OCI-LY7 (cell line): ENCODE measurements around the gene ACTN2.

Experiments
- EZH2phosphoT487 ChIP-seq: fragments of 200-600 bp; sonication (generic); IDR thresholded peaks from 2 replicates; pipeline ENCODE4 v1.6.1; 2018; ENCODE audit warnings: low read depth, borderline replicate concordance, mild to moderate bottlenecking, mixed run types, antibody characterized with exemption, low read length, moderate library complexity, mixed read lengths
- TF ChIP-seq, protein P1 (sequence below): fragments of 200-600 bp; sonication (generic); conservative IDR thresholded peaks from 2 replicates; pipeline ENCODE4 v1.5.1; 2014; ENCODE audit warnings: mild to moderate bottlenecking, antibody characterized with exemption, low read length, moderate library complexity, mixed read lengths

GRCh38 chr1:236724049-236724448, 37.8 kb downstream of the ACTN2 start:
- TF ChIP-seq, protein P1, sequence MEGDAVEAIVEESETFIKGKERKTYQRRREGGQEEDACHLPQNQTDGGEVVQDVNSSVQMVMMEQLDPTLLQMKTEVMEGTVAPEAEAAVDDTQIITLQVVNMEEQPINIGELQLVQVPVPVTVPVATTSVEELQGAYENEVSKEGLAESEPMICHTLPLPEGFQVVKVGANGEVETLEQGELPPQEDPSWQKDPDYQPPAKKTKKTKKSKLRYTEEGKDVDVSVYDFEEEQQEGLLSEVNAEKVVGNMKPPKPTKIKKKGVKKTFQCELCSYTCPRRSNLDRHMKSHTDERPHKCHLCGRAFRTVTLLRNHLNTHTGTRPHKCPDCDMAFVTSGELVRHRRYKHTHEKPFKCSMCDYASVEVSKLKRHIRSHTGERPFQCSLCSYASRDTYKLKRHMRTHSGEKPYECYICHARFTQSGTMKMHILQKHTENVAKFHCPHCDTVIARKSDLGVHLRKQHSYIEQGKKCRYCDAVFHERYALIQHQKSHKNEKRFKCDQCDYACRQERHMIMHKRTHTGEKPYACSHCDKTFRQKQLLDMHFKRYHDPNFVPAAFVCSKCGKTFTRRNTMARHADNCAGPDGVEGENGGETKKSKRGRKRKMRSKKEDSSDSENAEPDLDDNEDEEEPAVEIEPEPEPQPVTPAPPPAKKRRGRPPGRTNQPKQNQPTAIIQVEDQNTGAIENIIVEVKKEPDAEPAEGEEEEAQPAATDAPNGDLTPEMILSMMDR = no peak
- no peak for TF ChIP-seq EZH2phosphoT487
